ENCODE results near the gene GPC2.

- TF ChIP-seq CTCF (conservative IDR thresholded peaks at IDR 0.05; ENCODE audit: low read depth, low read length) (no peak), EZH2 (IDR thresholded peaks at IDR 0.05; ENCODE audit: borderline replicate concordance, low read depth, low read length, poor library complexity, severe bottlenecking) (no peak)
These were observed 32.3 kb upstream of the GPC2 start for GRCh38 chr7:100209493-100209892.

All from A673 (cell line).